GM12801 (cell line): ENCODE results near the gene EFL1.

Experiments used
- CTCF ChIP-seq: IDR thresholded peaks from one replicate; pipeline ENCODE4 v1.5.1; 2011; ENCODE audit warnings: control low read depth; ENCODE audit not compliant: insufficient read length; ENCODE audit errors: extremely low read depth

Gene EFL1

GRCh38 chr15:82168757-82169156 lies 93.8 kb downstream of the EFL1 start:
- TF ChIP-seq CTCF: no peak

- TF ChIP-seq CTCF: no peak
Measured at GRCh38 chr15:82168296-82168695, 94.2 kb downstream of the EFL1 start.

GRCh38 chr15:82165948-82166376 lies 96.6 kb downstream of the EFL1 start:
- no peak for TF ChIP-seq CTCF

DNA sequence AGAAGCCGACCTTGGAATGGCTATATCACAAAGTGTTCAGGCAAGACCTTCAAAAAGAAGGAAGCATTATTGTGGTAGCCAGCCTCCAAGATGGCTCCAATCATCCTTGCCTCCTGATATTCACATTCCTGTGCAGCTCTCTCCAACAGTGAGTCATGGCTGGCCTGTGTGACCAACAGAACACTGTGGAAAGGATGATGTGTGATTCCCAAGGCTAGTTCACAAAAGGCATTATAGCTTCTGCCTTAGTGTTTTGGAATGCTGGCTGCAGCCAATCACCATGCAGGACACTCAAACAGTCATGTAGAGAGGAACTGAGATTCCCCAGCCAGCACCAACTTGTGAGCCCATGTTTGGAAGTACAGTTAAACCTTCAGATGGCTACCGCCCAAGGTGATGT lies 102.6 kb downstream of the EFL1 start:
- TF ChIP-seq CTCF: no peak

DNA sequence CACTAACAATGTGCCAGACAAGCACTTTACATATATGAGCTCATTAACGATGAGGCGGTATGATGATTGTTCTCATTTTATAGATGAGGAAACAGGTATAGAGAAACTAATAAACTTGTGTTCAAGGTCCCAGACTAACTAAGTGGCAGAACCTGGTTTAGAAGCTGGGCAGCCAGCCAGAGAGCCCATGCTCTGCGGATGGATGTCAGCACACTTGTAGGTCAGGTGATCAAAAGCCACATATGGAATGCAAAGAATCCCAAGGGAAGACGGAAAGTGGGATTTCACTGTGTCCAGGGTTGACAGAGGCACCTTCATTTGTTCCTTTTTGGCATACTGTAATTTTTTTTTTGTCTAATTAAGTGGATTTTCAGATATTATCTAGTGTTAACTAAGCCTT lies 103.7 kb downstream of the EFL1 start:
- no peak for TF ChIP-seq CTCF

DNA sequence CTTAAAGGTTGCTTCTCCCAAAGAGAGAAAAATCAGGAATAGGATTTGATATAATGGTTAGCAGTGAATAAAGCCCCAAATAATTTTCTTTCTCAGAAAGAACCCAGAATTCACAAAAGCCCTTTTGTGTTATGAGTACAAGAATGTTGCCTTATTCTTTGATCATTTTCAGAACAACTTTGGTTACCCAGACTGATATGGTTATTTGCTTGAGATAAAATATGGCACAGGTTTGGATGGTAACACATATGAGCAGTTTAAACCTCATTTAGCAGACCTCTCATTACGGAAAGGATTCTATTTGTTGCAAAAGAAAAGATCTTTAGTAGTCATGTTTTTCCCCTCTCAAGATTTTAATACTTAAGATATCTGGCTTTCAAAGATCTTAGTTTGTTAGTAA lies 111.9 kb downstream of the EFL1 start:
- TF ChIP-seq CTCF: no peak

- no peak for TF ChIP-seq CTCF
Measured at GRCh38 chr15:82146990-82147461, 115.5 kb downstream of the EFL1 start.

DNA sequence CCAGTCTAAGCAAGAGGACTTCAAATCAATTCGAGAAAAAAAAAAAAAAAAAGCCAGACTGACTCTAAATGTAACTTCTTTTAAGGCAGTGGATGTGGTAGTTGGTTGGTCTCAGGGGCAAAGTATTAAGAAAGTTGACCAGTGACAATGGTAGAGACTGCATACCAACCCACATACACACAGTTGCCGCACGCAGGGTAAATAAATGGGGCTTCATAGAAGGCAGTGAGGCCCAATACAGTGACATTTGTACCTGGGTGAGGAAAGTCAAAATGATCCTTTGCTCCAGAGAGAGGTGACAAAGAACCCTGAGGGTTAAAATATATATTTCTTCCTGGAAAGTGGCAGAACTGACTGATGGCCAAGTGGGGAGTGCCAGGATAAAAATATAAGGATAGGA lies 116.0 kb downstream of the EFL1 start:
- no peak for TF ChIP-seq CTCF
